HepG2 (cell line): Measurements from ENCODE around the gene ITPR1. TPM values are rescaled to one million over a fixed set of nuclear protein-coding genes. Genes with fewer than 3 reads are reported as not detected.

ENCODE experiments used
- BCL6 ChIP-seq: IDR thresholded peaks from 2 replicates; pipeline ENCODE4 v1.6.1; 2016; ENCODE audit warnings: missing genetic modification reagents, missing compliant biosample characterization
- CCDC6 ChIP-seq: sonication (generic); formaldehyde crosslinking; IDR thresholded peaks from 2 replicates; pipeline ENCODE4 v1.8.1; 2022; ENCODE audit warnings: mild to moderate bottlenecking, missing genetic modification reagents, moderate library complexity
- CEBPB ChIP-seq: IDR thresholded peaks from 2 replicates; pipeline ENCODE4 v1.6.1; 2011; ENCODE audit warnings: low read depth, low read length, improper control_type of control experiment, borderline replicate concordance
- ELF3 ChIP-seq: IDR thresholded peaks from 2 replicates; pipeline ENCODE4 v1.6.1; 2016; ENCODE audit warnings: missing genetic modification reagents, missing compliant biosample characterization
- ESRRA ChIP-seq: sonication (generic); formaldehyde crosslinking; IDR thresholded peaks from 2 replicates; pipeline ENCODE4 v1.5.1; 2020; ENCODE audit warnings: mild to moderate bottlenecking, low read depth, missing genetic modification reagents
- FOXA3 ChIP-seq: IDR thresholded peaks from 2 replicates; pipeline ENCODE4 v1.6.1; 2016; ENCODE audit warnings: missing genetic modification reagents, missing compliant biosample characterization
- GATAD2A ChIP-seq: IDR thresholded peaks from 2 replicates; pipeline ENCODE4 v1.6.1; 2016
- GTF3A ChIP-seq: sonication (generic); formaldehyde crosslinking; conservative IDR thresholded peaks from 2 replicates; pipeline ENCODE4 v1.4.0; 2020; ENCODE audit warnings: mild to moderate bottlenecking, missing genetic modification reagents
- HNF4A ChIP-seq: sonication (generic); formaldehyde crosslinking; IDR thresholded peaks from 2 replicates; pipeline ENCODE4 v1.4.0; 2020; ENCODE audit warnings: missing genetic modification reagents
- KLF16 ChIP-seq, 2 experiments: sonication (generic) in 1 of 2; formaldehyde crosslinking in 1 of 2; IDR thresholded peaks; 2 replicates each; pipeline versions ENCODE4 v1.6.1 to v1.8.0; 2016 to 2023; ENCODE audit warnings: missing genetic modification reagents in 2 of 2, missing compliant biosample characterization in 1 of 2
- MAX ChIP-seq: IDR thresholded peaks from 2 replicates; pipeline ENCODE4 v1.6.1; 2012; ENCODE audit warnings: inconsistent platforms
- MTF2 ChIP-seq: sonication (generic); formaldehyde crosslinking; IDR thresholded peaks from 2 replicates; pipeline ENCODE4 v1.5.0; 2020; ENCODE audit warnings: missing genetic modification reagents, borderline replicate concordance
- NFIB ChIP-seq: sonication (generic); formaldehyde crosslinking; IDR thresholded peaks from 2 replicates; pipeline ENCODE4 v1.9.0; 2021; ENCODE audit warnings: missing genetic modification reagents, mild to moderate bottlenecking, borderline replicate concordance
- NR2F6 ChIP-seq, 2 experiments: IDR thresholded peaks; 2 replicates each; pipeline ENCODE4 v1.6.1; 2016; ENCODE audit warnings: antibody characterized with exemption in 1 of 2, mild to moderate bottlenecking in 1 of 2
- RARA ChIP-seq: IDR thresholded peaks from 2 replicates; pipeline ENCODE4 v1.6.1; 2016; ENCODE audit warnings: missing genetic modification reagents, missing compliant biosample characterization
- RXRB ChIP-seq: IDR thresholded peaks from 2 replicates; pipeline ENCODE4 v1.6.1; 2016; ENCODE audit warnings: borderline replicate concordance, missing genetic modification reagents, missing compliant biosample characterization
- SKI ChIP-seq: fragments of 450-650 bp; IDR thresholded peaks from one replicate; pipeline ENCODE4 v1.6.1; 2018; ENCODE audit warnings: mild to moderate bottlenecking; ENCODE audit not compliant: partially characterized antibody
- SOX6 ChIP-seq, 2 experiments: fragments of 450-650 bp in 1 of 2; sonication (generic) in 1 of 2; formaldehyde crosslinking in 1 of 2; IDR thresholded peaks; 2 replicates each; pipeline versions ENCODE4 v1.4.0 to v1.6.1; 2017 to 2020; ENCODE audit warnings: antibody characterized with exemption in 1 of 2, mild to moderate bottlenecking in 1 of 2, missing genetic modification reagents in 1 of 2
- SPEN ChIP-seq: sonication (generic); formaldehyde crosslinking; IDR thresholded peaks from 2 replicates; pipeline ENCODE4 v1.5.1; 2020; ENCODE audit warnings: low read depth, mild to moderate bottlenecking, missing genetic modification reagents
- ZBTB10 ChIP-seq: sonication (generic); formaldehyde crosslinking; IDR thresholded peaks from 2 replicates; pipeline ENCODE4 v1.4.0; 2020; ENCODE audit warnings: missing genetic modification reagents, borderline replicate concordance
- ZNF20 ChIP-seq: sonication (generic); formaldehyde crosslinking; IDR thresholded peaks from 2 replicates; pipeline ENCODE4 v1.4.0; 2020; ENCODE audit warnings: mild to moderate bottlenecking, moderate library complexity, missing genetic modification reagents
- ZNF317 ChIP-seq: sonication (generic); formaldehyde crosslinking; IDR thresholded peaks from 2 replicates; pipeline ENCODE4 v1.5.0; 2020; ENCODE audit warnings: mild to moderate bottlenecking, missing genetic modification reagents
- ZNF605 ChIP-seq: sonication (generic); formaldehyde crosslinking; IDR thresholded peaks from 2 replicates; pipeline ENCODE4 v1.8.0; 2022; ENCODE audit warnings: mild to moderate bottlenecking, missing genetic modification reagents
- ZNF709 ChIP-seq: sonication (generic); formaldehyde crosslinking; IDR thresholded peaks from 2 replicates; pipeline ENCODE4 v1.5.0; 2020; ENCODE audit warnings: mild to moderate bottlenecking, missing genetic modification reagents
- ZNF75D ChIP-seq: sonication (generic); formaldehyde crosslinking; IDR thresholded peaks from 2 replicates; pipeline ENCODE4 v1.8.1; 2023; ENCODE audit warnings: missing genetic modification reagents, mild to moderate bottlenecking, borderline replicate concordance
- ZXDC ChIP-seq: sonication (generic); formaldehyde crosslinking; IDR thresholded peaks from 2 replicates; pipeline ENCODE4 v1.5.0; 2020; ENCODE audit warnings: mild to moderate bottlenecking, missing genetic modification reagents
- polyA plus RNA-seq, 8 experiments: library from polyadenylated mRNA; depleted of rRNA in 3 of 8; stranded (reverse) in 7 of 8; unstranded in 1 of 8; fragments of >200 nt; fragmentation: Illumina TruSeq in 4 of 8; extraction: Trizol in 4 of 8; gene quantifications; 2 replicates each; pipeline versions ENCODE4 v1.2.1 to v1.2.3, GENCODE V29; 2011 to 2016; ENCODE audit warnings: low read depth in 4 of 8, missing spikeins in 1 of 8, mixed read lengths in 1 of 8; ENCODE audit not compliant: insufficient read depth in 1 of 8
- total RNA-seq, 5 experiments: library from RNA; depleted of rRNA; stranded (reverse); fragments of >200 nt; fragmentation: Illumina TruSeq; extraction: Trizol; gene quantifications; 2 replicates each; pipeline ENCODE4 v1.2.3, GENCODE V29; 2016; ENCODE audit warnings: low read depth in 1 of 5

The ITPR1 gene
- total and polyA plus RNA-seq, 2 of the 13 experiments (the other 11 are each of a cell fraction or from before 2014, with no cell fraction given): 10.0 to 11.4 TPM

GRCh38 chr3:4507024-4507596 is 14.0 kb downstream of the ITPR1 start (continued):
- no peak for TF ChIP-seq ZNF75D (CRISPR knock-in tag)
- 0 out of 2 replicates have a peak, but pooled peaks have one; percentile 7 for TF ChIP-seq ELF3
- TF ChIP-seq NFIB (CRISPR knock-in tag): no peak
- TF ChIP-seq ZNF20 (CRISPR knock-in tag): no peak
- peak; percentile 74 for TF ChIP-seq RARA (CRISPR knock-in tag)
- no peak for TF ChIP-seq CCDC6 (CRISPR knock-in tag)
- peak; percentile 86 for TF ChIP-seq BCL6 (CRISPR knock-in tag)
- TF ChIP-seq ZNF605 (CRISPR knock-in tag): no peak
- TF ChIP-seq CEBPB: peak; percentile 91
- peak; percentile 81 for TF ChIP-seq GATAD2A (CRISPR knock-in tag)
- TF ChIP-seq SOX6 (IDR thresholded peaks at IDR 0.05): no peak
- 0 out of 2 replicates have a peak, but pooled peaks have one; percentile 19 for TF ChIP-seq SOX6 (CRISPR knock-in tag; IDR thresholded peaks at IDR 0.05)
- peak in 1 of 2 experiments; percentile 60; a peak in 1 of 4 replicates for TF ChIP-seq KLF16 (CRISPR knock-in tag; IDR thresholded peaks at IDR 0.05)
- TF ChIP-seq ZNF317 (CRISPR knock-in tag): no peak
- TF ChIP-seq ESRRA (CRISPR knock-in tag): peak; percentile 49; the same call in 1 of the 2 replicates
- TF ChIP-seq RXRB: 0 out of 2 replicates have a peak, but pooled peaks have one; percentile 9
- TF ChIP-seq NR2F6 (IDR thresholded peaks at IDR 0.05): 0 out of 2 replicates have a peak, but pooled peaks have one; percentile 35
- no peak for TF ChIP-seq NR2F6 (CRISPR knock-in tag; IDR thresholded peaks at IDR 0.05)
- TF ChIP-seq ZXDC (CRISPR knock-in tag): no peak
- TF ChIP-seq ZNF709: no peak
- 0 out of 2 replicates have a peak, but pooled peaks have one; percentile 11 for TF ChIP-seq MAX
- TF ChIP-seq FOXA3: peak; percentile 13; the same call in 1 of the 2 replicates
- TF ChIP-seq HNF4A (CRISPR knock-in tag): peak; percentile 50
- no peak for TF ChIP-seq SKI
- TF ChIP-seq GTF3A (CRISPR knock-in tag): no peak
- no peak for TF ChIP-seq SPEN (CRISPR knock-in tag)
- TF ChIP-seq ZBTB10 (CRISPR knock-in tag): no peak
- no peak for TF ChIP-seq MTF2 (CRISPR knock-in tag)
